ENCODE measurements around the gene QRICH2. TPM values are rescaled to one million over a fixed set of nuclear protein-coding genes. Genes with fewer than 3 reads are reported as not detected.
"Not testable (repeated sequence)": the region's sequence is repeated elsewhere in the genome, so short reads cannot be mapped to it uniquely, and the experiment has no call there.

QRICH2 gene
- total and polyA plus RNA-seq, 5 donors from 2014 or later: 0.50 to 2.2 TPM; not detected in 3

DNA sequence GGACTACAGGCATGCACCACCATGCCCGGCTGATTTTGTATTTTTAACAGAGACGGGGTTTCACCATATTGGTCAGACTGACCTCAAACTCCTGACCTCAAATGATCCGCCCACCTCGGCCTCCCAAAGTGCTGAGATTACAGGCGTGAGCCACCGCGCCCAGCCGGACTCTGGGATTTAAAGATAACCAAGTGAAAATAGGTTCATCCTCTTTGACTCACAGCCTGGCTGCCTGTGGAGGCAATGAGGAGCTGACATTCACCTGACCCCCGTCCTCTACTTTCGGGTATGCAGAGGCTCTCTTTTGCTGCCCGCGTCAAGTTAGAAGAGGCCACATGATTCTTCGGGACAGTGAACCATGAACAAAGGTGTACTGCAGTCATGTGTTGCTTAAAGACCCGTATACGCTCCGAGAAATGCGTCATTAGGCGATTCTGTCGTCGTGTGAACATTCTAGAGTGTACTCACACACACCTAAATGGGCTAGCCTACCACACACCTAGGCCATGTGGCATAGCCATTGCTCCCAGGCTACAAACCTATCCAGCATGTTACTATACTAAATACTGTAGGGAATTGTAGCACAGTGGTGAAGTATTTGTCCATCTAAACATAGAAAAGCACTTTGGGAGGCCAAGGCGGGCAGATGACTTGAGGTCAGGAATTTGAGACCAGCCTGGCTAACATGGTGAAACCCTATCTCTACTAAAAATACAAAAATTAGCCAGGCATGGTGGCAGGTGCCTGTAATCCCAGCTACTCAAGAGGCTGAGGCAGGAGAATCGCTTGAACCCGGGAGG, 54.9 kb downstream of the QRICH2 start:
- H3K4me3 Mint-ChIP-seq: peak overlapping the region in 3 of 4 donors; percentile 58 to 86 (median 84)
- ATAC-seq (ENCODE audit: low read depth in 2 of 2); H3K4me3 ChIP-seq (ENCODE audit: low read depth, low read length); H3K27me3 Mint-ChIP-seq; H3K27me3 ChIP-seq (ENCODE audit: control insufficient read depth, insufficient read depth, low read length); H3K36me3 Mint-ChIP-seq; H3K27ac ChIP-seq (ENCODE audit: insufficient read depth, low read length, poor library complexity, severe bottlenecking); H3K9me3 Mint-ChIP-seq; DNase-seq; H3K36me3 ChIP-seq (ENCODE audit: control insufficient read depth, insufficient read depth, low read length); H3K9me3 ChIP-seq (ENCODE audit: control insufficient read depth in 2 of 2, low read length in 2 of 2): not testable (repeated sequence)
- peak overlapping the region; percentile 94 to 98 (median 95) for H3K27ac Mint-ChIP-seq
- H3K4me1 Mint-ChIP-seq: peaks cover 19 to 59% (median 44%) of the 10 kb centered on the region in 4 donors
- H3K4me1 ChIP-seq (ENCODE audit: control insufficient read depth, insufficient read depth, low read length, poor library complexity, severe bottlenecking): peaks cover 38% of the 10 kb centered on the region

DNA sequence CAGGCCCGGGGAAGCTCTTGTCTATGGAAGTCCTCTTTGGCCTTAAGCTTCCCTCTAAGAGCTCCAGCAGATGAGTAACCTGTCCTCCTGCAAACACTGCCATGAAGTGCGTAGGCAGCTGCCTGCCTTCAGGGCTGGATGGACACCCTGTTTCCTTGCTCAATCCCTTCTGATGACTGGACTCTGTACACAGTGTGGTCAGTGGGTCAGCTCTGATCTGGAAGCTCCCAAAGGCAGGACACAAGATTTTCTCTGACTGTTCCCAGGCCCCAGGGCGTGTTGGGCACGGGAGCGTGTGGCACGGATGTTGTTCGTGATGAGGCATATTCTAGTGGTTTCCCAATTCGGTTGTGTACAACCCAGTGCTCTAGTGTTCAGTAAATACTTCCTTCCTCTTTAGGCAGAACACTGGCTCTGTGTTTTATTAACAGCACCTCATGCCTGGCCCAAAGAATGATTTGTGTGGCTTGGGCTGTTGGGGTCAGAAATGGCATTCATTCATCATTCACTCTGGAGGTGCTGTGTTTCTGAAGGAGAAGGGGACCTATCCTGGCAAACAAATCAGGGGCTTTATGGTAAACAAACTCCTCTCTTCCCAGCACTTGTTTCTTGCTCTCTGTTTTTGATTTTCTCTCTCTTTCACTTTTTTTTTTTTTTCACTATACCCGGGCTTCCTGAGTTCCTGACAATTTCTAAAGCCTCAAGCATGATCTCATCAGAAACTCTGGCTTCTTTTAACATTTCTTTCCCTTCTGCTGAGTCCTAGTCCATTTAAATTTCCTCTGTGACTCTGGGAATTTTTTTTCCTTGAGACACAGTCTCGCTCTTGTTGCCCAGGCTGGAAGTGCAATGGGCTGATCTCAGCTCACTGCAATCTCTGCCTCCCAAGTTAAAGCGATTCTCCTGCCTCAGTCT, 55.8 kb downstream of the QRICH2 start:
- ATAC-seq (ENCODE audit: low read depth in 2 of 2): peak; percentile 84 to 91
- Mint-ChIP-seq H3K36me3 (peaks cover 7% of the 10 kb centered on the region), H3K4me1 (peaks cover 19 to 67% (median 47%) of the 10 kb centered on the region in 4 donors), H3K27me3 (peaks cover 4% of the 10 kb centered on the region), H3K27ac (peak overlapping the region; percentile 94 to 98 (median 95)), H3K4me3 (peak overlapping the region; percentile 58 to 88 (median 85)), H3K9me3 (peaks cover 0 to 4% (median 0%) of the 10 kb centered on the region in 7 donors)
- DNase-seq: peak in 2 of 3 donors; percentile 41 to 78
- peak overlapping the region; percentile 62 for H3K27ac ChIP-seq (ENCODE audit: insufficient read depth, low read length, poor library complexity, severe bottlenecking)
- H3K4me1 ChIP-seq (ENCODE audit: control insufficient read depth, insufficient read depth, low read length, poor library complexity, severe bottlenecking): peaks cover 38% of the 10 kb centered on the region
- H3K9me3 ChIP-seq (ENCODE audit: control insufficient read depth in 2 of 2, low read length in 2 of 2): no peaks in the 10 kb centered on the region
- H3K4me3 ChIP-seq (ENCODE audit: low read depth, low read length): peak overlapping the region; percentile 70
- no peaks in the 10 kb centered on the region for H3K36me3 ChIP-seq (ENCODE audit: control insufficient read depth, insufficient read depth, low read length)
- H3K27me3 ChIP-seq (ENCODE audit: control insufficient read depth, insufficient read depth, low read length): no peaks in the 10 kb centered on the region

DNA sequence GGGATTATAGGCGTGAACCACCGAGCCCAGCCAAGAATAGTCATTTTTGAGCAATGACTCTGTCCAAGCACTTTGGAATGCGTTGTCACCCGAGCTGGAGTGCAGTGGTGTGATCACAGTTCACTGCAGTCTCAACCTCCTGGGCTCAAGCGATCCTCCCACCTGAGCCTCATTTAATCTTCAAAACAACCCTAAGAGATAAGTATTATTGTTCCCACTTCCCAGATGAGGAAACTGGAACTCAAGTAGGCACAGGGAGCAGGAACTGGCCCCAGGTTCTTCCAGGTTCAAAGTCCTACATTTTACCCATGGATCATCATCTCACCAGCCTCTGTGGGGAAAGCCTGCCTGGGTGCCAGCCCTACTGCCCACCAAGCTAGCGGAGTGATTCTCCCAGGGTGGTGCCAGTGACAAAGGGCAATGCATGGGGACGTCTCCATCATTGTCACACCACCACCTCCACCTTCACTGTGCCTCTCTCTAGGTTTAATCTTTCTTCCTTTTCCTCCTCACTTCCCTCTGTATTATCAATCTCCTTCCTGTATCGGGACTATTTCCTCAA, 56.5 kb downstream of the QRICH2 start:
- no peak for DNase-seq
- H3K9me3 Mint-ChIP-seq: peaks cover 0 to under 1% (median 0%) of the 10 kb centered on the region in 7 donors
- H3K9me3 ChIP-seq (ENCODE audit: control insufficient read depth in 2 of 2, low read length in 2 of 2): no peaks in the 10 kb centered on the region
- H3K27me3 ChIP-seq (ENCODE audit: control insufficient read depth, insufficient read depth, low read length): no peaks in the 10 kb centered on the region
- H3K36me3 Mint-ChIP-seq: peaks cover 3% of the 10 kb centered on the region
- H3K4me1 Mint-ChIP-seq: peaks cover 15 to 66% (median 46%) of the 10 kb centered on the region in 4 donors
- H3K36me3 ChIP-seq (ENCODE audit: control insufficient read depth, insufficient read depth, low read length): no peaks in the 10 kb centered on the region
- H3K4me1 ChIP-seq (ENCODE audit: control insufficient read depth, insufficient read depth, low read length, poor library complexity, severe bottlenecking): peaks cover 41% of the 10 kb centered on the region
- peak overlapping the region; percentile 58 to 88 (median 85) for H3K4me3 Mint-ChIP-seq
- H3K27me3 Mint-ChIP-seq: peaks cover under 1% of the 10 kb centered on the region
- peak overlapping the region; percentile 94 to 98 (median 95) for H3K27ac Mint-ChIP-seq
- peak overlapping the region; percentile 62 for H3K27ac ChIP-seq (ENCODE audit: insufficient read depth, low read length, poor library complexity, severe bottlenecking)
- H3K4me3 ChIP-seq (ENCODE audit: low read depth, low read length): no peak overlapping the region
- no peak for ATAC-seq (ENCODE audit: low read depth in 2 of 2)

DNA sequence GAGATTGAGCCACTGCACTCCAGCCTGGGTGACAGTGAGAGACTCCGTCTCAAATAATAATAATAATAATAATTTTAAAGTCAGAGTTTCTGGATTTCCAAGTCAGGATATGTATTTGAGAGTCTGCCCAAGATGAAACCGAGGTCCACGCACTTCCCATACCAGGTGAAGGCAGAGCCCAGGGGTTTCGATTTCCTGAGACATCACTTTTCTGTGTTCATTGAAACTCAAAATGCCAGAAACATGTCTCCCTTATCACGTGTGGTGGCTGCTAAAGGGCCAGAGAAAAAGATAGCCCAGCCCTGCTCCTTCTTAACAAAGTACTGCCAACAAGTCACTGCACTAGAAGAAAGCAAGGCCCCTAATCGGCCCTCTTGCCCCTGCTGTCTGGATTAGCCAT, 57.9 kb downstream of the QRICH2 start:
- Mint-ChIP-seq H3K27ac (no peak overlapping the region), H3K4me3 (no peak overlapping the region), H3K4me1 (peaks cover 20 to 62% (median 44%) of the 10 kb centered on the region in 4 donors), H3K27me3 (no peaks in the 10 kb centered on the region), H3K36me3 (no peaks in the 10 kb centered on the region), H3K9me3 (no peaks in the 10 kb centered on the region)
- Histone ChIP-seq H3K36me3 (ENCODE audit: control insufficient read depth, insufficient read depth, low read length) (no peaks in the 10 kb centered on the region), H3K9me3 (ENCODE audit: control insufficient read depth in 2 of 2, low read length in 2 of 2) (no peaks in the 10 kb centered on the region), H3K27ac (ENCODE audit: insufficient read depth, low read length, poor library complexity, severe bottlenecking) (no peak overlapping the region), H3K4me3 (ENCODE audit: low read depth, low read length) (no peak overlapping the region), H3K27me3 (ENCODE audit: control insufficient read depth, insufficient read depth, low read length) (no peaks in the 10 kb centered on the region), H3K4me1 (ENCODE audit: control insufficient read depth, insufficient read depth, low read length, poor library complexity, severe bottlenecking) (peaks cover 44% of the 10 kb centered on the region)
- DNase-seq (no peak), ATAC-seq (ENCODE audit: low read depth in 2 of 2) (no peak)

DNA sequence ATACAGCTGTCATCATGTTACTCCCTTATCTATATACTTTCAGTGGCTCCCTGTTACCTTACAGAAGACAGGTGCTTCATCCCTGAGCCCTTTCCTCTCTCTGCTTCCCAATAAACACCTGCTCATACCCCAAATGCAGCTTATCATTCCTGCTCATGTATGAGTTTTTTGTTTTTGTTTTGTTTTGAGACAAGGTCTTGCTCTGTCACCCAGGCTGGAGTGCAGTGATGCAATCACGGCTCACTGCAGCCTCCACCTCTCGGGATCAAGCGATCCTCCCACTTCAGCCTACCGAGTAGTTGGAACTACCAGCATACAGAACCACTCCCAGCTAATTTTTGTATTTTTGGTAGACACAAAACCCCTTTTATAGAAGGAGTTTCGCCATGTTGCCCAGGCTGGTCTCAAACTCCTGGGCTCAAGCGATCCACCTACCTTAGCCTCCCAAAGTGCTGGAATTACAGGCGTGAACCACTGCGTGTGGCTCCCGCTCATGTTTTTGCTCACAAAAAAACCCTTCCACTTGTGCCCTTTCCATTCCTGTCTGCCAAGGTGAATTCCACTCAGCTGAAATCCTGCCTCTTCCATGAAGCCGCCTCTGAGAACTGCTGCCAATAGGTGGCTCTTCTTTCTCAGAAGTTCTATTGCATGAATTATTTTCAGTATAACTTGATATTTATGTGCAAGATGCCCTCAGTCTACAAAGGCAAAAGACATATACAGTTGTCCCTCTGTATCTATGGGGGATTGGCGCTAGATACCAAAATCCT, 59.9 kb downstream of the QRICH2 start:
- no peak for ATAC-seq (ENCODE audit: low read depth in 2 of 2)
- H3K27me3 ChIP-seq (ENCODE audit: control insufficient read depth, insufficient read depth, low read length): no peaks in the 10 kb centered on the region
- H3K4me1 Mint-ChIP-seq: peaks cover 20 to 58% (median 42%) of the 10 kb centered on the region in 4 donors

DNA sequence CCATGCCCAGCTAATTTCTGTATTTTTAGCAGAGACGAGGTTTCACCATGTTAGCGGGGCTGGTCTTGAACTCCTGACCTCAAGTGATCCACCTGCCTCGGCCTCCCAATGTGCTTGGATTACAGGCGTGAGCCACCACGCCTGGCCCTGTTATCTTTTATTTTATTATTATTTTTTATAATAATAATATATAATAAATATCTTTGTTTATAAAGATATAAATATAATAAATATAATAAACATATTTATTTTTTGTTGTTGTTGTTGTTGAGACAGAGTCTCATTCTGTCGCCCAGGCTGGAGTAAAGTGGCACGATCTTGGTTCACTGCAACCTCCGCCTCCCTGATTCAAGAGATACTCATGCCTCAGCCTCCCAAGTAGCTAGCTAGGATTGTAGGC, 60.8 kb downstream of the QRICH2 start:
- Mint-ChIP-seq H3K27me3 (peaks cover 6% of the 10 kb centered on the region), H3K4me3 (no peak overlapping the region), H3K36me3 (no peaks in the 10 kb centered on the region), H3K27ac (peak overlapping the region in 1 of 3 donors; percentile 7), H3K9me3 (no peaks in the 10 kb centered on the region), H3K4me1 (peaks cover 17 to 55% (median 35%) of the 10 kb centered on the region in 4 donors)
- H3K4me1 ChIP-seq (ENCODE audit: control insufficient read depth, insufficient read depth, low read length, poor library complexity, severe bottlenecking): peaks cover 32% of the 10 kb centered on the region
- H3K36me3 ChIP-seq (ENCODE audit: control insufficient read depth, insufficient read depth, low read length): no peaks in the 10 kb centered on the region
- H3K27me3 ChIP-seq (ENCODE audit: control insufficient read depth, insufficient read depth, low read length): peaks cover 2% of the 10 kb centered on the region
- DNase-seq (no peak), ATAC-seq (ENCODE audit: low read depth in 2 of 2) (no peak)
- H3K9me3 ChIP-seq (ENCODE audit: control insufficient read depth in 2 of 2, low read length in 2 of 2): no peaks in the 10 kb centered on the region
- H3K27ac ChIP-seq (ENCODE audit: insufficient read depth, low read length, poor library complexity, severe bottlenecking): no peak overlapping the region
- no peak overlapping the region for H3K4me3 ChIP-seq (ENCODE audit: low read depth, low read length)

More for the DNA sequence above, 59.9 kb downstream of the QRICH2 start:
- peaks cover 41% of the 10 kb centered on the region for H3K4me1 ChIP-seq (ENCODE audit: control insufficient read depth, insufficient read depth, low read length, poor library complexity, severe bottlenecking)
- Mint-ChIP-seq H3K36me3 (no peaks in the 10 kb centered on the region), H3K27ac (peak overlapping the region; percentile 2 to 88 (median 7)), H3K9me3 (no peaks in the 10 kb centered on the region), H3K27me3 (peaks cover 1% of the 10 kb centered on the region), H3K4me3 (peak overlapping the region in 2 of 4 donors; percentile 3 to 49)
- DNase-seq: no peak
- no peaks in the 10 kb centered on the region for H3K36me3 ChIP-seq (ENCODE audit: control insufficient read depth, insufficient read depth, low read length)
- no peak overlapping the region for H3K4me3 ChIP-seq (ENCODE audit: low read depth, low read length)
- no peaks in the 10 kb centered on the region for H3K9me3 ChIP-seq (ENCODE audit: control insufficient read depth in 2 of 2, low read length in 2 of 2)
- H3K27ac ChIP-seq (ENCODE audit: insufficient read depth, low read length, poor library complexity, severe bottlenecking): no peak overlapping the region

Data from CD4-positive, CD25-positive, alpha-beta regulatory T cell (primary cell).